SK-N-DZ (cell line): ENCODE measurements around the gene NARS2.

Source experiments
- DNase-seq: peaks from one replicate; pipeline ENCODE4 v3.0.0-alpha.2; 2015; ENCODE audit warnings: low spot score

NARS2 gene

DNA sequence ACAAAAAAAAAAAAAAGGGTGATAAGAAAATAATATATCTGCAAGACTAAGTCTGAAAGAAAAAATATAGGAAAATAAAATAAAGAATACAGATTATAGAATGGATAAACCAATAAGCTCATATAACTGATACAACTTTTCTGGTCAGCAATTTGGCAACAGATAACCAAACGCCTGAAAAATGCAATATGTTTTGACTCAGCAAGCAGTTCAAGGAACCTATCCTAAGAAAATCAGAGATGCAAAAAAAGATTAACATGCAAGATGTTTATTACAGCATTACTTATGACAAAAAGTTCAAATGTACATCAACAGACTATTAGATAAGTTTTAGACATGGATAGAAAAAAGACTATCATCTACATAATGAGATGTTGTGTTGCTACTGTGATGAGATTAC lies 129.9 kb downstream of the NARS2 start:
- DNase-seq, result no peak

DNA sequence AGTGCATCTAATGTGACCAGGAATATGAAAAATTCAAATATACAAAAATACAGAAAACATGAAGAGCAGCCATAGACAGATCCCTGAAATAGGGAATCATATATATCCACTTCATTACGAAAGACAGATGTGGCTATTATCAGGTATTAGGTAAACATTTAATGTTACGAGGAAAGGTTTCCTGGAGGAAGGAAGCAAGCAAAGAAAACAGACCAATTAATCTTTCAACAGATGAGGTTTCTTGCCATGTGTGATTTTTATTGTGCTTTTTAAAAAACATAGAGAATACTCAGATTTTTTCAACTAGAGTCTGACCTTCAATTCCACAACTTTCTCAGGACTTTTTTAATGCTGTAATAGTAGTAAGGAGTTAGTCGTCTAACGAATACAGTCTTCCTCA lies 132.7 kb downstream of the NARS2 start:
- DNase-seq, result no peak

DNA sequence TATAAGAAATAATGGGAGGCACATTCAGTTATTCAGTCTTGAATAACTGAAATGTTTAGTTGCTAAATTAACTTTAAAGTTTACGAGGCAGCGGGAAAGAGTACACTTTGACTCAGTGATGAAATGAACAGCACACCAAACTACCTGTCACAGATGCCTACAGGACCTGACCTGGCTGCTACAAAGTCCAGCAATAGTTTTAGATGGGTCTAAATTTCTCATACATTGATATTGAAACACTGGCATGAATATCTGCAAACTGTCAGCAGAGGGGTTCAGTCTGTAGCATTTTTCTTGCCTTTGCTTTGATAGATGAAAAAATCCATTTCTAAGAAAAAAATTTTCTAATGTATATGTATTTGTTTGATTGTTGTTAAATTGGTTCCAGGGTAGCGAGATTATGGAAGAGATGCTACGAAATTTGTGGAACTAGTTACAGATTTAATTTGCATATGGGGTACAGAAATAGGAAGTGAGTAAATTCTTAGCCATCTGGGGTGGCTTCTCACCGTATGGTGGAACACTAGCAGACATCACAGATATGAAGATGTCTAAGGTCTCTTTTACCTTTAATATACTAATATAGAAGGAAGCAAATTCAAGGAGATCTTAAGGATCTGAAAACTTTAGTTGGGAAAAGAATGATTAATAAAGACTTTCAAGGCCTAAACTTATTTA lies 136.2 kb downstream of the NARS2 start:
- no peak for DNase-seq

DNA sequence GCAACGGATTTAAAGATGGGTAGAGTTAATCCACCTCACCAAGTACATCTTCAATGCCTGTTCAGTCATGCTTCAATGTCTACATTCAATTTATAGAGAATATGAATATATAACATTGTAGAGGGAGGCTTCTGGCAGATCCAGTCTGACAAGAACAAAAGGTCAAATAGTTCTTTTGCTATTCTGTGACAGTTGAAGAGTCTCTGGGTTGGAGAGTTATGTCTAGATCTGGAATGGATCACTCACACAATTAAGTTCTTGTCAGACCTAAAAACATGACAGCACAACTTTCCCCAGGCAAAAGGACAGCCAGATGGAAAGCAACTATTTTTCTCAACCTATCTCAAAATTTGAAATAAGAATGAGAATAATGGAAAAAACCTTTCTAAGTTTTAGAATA lies 141.7 kb downstream of the NARS2 start:
- peak; percentile 91 for DNase-seq

DNA sequence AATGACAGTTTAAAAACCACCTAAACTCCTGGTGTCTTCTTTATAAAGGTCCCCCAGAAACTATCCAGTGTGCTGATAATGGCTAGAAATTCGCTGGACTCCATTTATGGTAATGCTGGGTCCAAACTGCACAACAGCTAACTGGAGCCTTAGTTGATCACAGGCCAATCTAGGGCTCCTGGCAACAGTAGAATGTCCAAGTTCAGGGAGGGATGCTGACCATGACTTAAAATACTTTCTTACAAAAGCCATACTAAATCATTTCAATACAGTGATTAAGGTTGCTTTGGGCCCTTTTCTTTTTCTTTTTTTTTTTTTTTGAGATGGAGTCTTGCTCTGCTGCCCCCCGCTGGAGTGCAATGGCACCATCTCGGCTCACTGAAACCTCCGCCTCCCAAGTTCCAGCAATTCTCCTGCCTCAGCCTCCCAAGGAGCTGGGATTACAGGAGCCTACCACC lies 142.6 kb downstream of the NARS2 start:
- no peak for DNase-seq

DNA sequence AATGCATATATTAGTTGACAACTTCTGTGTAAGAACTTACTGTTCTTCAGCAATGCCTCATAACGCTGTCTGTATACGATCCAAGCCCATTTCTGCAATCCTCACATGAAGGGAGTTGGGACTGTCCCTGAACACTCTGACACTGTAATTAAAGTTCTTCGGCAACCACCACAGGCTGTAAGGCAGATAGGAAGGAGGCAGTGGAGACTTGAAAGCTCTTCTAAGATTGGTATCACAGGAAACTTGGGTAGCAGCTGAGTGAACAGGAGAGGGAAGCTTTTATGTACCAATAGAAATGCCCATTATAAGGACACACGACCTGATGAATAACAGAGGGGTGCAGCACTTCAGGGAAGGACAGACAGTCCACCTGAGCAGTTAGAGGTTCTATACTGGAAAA lies 145.0 kb downstream of the NARS2 start:
- DNase-seq, result no peak

DNA sequence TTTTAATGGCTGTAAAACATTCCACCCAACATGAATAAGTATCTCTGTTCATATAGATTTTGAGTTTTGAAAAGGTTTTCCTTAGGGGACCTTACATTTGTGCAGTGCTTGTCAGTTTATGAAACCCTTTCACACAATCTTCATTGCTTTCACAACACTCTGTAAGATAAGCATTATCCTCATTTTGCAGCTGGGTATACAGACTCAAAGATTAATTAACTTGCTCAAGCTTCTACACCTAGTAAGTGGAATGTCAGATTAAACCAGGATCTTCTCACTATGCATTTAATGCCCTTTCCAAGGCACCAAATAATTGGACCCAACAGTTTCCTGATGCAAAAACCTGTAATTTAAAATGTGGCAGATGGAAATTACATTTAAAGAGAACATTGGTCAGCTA lies 145.5 kb downstream of the NARS2 start:
- no peak for DNase-seq

DNA sequence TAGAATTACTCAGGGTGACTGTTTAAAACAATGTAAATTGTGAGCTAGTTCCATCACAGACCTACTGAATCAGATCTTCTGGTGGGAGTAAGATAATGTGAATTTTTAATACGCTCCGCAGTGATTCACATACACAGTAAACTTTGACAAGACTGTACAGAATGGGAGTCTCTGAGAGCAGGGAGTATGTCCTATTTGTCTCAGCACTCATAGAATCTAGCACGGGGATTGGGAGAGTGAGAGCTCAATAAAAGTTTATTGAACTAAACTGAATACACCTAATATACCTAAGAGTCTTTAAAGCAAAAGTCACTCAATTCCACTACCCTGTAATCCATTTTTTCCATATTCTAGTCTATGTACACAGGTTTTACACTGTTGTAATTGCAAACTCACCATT lies 145.9 kb downstream of the NARS2 start:
- no peak for DNase-seq

DNA sequence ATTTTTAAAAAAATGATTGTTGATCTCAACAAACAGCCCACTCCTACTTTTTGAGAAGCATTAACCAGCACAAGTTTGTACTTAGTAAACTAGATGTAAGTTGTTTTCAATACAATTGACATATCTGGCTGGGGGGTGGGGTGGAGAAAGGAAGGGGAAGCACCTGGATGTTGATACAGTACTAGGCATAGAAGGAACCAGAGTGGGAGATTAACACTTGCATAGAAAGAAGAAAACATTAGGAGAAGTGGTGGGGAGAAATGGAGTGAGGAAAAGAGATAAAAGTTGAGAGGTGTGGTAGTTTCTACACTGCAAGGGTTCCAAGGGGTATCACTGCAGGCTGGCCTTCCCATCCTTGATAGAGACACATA lies 146.4 kb downstream of the NARS2 start:
- DNase-seq, result no peak

DNA sequence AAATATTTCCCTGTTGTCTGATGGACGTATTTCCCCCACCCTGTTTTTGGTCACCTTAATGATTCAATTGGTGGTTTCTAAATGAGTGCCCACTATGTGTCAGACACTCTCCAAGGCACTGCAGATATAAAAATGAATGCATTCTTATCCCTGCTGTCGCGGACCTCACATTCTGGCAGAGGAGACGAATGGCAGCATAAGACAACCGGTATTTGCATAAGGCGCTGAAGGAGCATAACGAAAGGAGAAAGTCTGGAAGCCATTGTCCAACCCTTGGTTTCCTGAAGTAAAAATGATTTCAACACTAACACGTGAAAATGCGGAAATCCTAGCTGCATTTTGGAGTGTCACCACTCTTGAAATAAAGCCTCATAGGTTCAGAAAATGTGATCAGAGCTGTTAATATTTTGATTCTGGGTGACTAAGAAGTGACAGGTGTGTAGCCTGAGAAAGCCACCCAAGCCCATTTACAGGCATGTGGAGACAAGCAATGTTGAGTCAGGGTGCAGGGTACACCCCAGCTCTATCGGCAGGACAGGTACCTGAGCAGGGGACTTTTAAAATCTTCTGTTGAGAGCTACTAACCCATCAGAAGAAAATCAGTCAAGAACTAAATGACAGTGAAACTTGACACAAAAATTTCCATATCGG lies 146.9 kb downstream of the NARS2 start:
- no peak for DNase-seq

DNA sequence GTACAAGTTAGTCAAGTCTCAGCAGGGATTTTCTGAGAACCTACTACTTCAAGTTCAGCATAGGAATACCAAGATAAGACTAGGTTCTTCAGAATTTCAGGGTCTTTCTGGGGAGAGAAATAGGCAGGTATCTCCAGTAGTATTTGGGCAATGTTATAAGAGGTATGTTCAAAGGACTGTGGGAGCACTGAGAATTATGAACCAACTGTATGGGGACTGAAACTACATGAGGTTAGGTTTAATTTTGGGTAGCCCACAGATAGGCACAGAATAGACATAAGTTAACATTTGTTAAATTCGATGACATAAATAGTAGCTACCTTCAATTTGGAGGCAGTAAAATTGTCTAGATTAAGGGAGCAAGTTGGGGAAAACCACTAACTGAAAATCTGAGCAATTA lies 147.8 kb downstream of the NARS2 start:
- DNase-seq, result no peak

DNA sequence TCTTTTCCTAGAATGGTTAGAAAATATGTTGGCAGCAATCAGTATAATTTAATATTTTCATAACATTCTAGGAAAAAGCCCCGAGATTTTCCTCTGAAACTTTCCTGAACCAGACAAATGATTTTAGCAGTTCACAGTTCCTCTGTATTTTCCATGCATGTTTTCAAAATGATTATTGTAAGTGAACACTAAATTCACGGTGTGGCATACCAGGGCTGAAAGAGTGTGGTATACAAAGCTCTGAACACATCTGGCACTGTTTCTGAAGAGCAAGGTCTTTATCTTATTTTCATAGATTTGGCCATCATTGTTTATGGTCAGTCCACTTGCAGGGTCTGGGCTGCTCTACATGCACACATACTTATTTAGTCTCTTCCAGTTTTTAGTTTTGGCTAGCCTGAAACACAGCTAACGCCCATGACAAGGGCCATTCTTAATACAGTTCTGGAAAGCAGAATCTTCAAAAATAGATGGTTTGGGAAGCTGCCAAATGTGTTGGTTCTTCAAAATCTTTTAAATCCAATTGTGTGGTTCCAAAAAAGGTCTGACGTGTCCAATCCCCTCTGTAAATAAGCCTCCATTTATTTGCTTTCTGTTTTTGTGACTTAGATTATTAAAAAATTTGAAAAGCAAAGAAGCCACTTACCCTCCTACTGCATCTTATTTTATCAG lies 149.1 kb downstream of the NARS2 start:
- peak; percentile 59 for DNase-seq

DNA sequence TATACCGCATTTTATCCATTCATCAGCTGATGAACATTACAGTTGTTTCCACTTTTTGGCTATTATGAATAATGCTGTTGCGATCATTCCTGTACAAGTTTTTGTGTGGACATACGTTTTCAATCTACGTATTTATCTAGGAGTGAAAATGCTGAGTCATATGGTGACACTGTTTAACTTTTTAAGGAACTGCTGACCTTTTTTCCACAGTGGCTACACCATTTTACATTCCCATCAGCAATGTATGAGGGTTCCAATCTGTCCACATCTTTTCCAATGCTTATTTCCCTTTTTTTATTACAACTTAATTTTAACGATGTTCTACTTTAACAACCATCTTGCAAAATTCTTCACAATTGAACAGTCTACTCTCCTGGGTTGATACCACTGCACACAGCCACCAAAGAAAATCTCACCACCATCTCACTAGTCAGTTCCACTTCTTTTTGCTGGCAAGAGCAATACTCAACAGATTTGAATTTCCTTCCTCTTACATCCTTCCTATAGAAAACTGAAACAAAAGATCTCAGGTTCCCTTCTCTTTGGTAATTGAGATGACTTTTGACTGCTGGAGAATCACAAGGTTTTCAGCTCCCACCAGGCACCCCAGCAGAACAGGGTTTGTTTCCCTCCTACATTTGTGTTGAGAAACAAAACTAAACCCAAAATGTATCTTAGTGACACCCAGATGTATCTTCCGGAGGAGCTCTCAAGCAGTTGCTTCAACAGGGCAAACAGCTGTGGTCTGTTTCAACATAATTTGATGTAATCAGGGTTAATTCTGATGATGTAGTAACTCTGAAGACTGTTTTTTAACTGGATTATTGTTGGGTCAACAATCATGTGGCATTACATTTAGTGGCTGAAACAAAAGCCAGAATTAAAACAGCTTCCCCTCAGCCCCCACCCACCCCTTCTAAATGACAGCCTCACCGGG lies 150.1 kb downstream of the NARS2 start:
- DNase-seq, result peak; percentile 98

DNA sequence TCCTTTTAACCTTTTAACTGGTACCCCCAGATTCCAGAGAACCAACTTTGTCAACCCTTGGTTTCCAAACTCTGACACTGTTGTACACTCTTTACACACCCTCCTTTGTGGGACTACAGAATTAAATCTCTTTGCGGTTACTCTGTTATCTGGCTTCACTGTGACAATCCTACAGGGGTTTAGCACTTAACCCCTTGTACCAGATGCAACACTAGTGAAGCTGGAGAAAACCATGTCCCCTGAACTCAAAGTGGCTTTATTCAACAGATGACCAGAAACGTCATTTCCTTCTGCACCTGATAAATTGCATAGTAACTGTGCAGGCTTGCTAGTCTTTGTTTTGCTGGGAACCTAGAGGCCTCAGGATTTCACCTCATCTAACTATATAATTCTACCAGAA lies 151.4 kb downstream of the NARS2 start:
- DNase-seq, result no peak

DNA sequence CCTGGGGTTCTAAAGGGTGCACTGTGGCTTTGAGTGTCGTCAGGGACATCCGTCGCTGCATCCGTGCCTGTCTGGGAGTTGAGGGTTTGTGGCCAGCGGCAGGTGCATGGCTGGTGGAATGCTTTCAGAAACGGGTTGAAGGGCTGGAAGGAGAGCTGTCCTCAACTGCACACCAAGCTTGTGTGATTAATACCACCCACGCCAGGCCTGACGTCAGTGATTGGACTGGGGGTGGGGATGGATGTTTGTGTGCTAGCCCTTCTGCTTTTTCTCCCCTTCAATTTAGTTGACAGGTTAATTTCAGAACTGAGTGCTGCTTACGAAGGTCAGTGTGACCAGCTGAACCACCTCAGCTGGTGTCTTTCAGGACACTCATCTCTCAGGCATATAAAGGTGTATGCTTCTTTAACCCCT lies 153.9 kb downstream of the NARS2 start:
- peak; percentile 100 for DNase-seq

DNA sequence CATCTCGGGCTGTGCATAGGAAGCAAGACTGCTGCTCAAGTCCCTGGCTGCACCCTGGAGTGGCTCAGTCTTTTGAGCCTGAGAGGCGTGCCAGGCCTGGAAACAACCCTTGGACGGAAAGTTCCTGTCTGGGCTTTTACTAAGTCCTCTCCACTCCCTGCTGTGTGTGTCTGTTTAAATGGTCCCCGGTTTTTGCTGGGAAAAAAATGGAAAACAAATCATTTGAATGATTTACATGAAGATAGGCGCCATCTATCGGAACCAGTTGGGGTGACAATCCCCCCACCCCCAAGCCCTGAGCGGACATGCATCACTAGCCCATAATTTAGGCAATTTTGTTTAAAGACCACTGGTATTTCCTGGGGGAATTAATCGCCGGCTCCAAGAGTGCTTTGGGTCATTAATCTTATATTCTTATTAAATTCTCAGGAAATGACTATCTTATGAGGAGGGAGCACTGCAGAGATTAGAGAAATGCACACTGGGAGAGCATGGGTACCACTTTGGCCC lies 154.4 kb downstream of the NARS2 start:
- DNase-seq, result peak; percentile 91

DNA sequence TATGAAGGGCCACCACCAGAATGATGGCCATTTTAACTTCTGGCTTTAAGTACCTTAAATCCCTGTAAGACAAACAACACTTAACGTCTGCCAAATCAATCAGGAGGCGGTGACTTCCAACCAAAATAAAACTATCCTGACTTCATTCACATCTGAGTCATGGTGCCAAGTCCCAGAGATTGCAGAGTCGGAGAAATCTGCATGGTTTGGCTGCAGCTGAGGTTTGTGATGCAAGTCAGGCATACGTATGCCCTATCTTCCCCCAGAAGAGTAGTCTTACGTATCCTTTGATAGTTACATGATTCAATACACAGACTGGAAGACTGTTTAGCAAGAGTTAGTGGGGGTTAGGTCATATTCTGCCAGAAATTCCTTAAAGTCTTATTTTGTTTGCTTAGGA lies 155.3 kb downstream of the NARS2 start:
- no peak for DNase-seq

DNA sequence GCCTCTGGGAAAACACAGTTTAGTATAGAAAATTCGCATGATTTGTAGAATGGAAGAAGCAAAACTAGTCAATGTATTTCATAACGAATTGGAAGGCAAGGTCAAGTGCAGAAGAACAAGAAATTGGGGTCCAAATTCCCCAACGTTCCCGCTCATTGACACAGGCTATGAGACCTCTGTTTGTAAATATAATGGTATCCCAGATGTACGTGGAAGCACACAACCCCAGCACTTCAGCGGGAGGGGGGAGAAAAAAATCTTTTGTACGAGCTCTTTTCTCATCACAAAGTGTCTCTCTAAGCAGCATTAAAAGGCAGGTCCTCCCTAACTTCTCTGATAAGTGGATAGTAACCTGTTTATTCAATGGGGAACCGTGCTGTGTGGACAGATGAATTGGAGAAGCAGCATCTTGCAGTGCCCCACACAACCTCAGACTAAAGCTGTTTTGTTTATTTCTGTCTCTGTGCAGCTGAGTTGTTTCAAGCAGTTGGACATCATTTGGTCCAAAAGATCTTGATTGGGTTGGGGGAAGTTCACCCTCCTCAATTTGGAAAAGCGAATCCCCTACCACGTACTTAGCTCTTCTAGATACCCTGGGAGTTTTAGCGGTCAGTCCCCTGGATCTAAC lies 156.0 kb downstream of the NARS2 start:
- DNase-seq, result no peak

DNA sequence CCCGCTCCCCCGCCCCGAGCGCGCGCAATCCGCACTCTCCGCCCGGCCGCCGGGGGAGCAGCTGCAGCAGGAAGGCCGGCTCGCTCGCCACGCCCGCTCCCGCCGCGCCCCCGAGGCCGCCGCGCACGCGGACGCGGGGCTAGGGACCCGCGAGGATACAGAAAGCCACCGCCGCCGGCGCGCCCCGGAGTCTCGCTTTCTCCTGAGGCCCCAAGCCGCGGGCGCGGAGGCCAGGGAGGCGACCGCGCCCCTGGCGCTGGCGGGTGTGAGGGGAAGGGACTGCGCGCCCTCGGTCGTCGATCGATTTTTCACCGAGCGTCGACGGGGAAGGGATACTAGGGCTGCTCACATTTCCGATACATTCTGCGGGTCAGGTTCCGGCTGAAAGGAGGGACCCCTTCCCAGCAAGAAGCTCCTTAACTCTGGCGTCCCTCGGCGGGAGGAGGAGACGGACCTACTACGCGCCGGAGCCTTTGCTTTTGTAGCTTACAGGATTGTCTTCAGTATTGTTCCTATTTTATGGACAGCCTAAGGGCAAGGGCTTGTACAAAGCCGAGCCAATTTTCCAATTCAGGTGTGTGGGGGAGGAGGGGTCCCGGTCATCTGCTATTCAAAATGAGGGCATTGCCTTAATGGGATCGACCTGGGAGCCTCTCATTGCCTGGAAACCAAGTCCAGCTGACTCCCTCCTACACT lies 156.6 kb downstream of the NARS2 start:
- DNase-seq, result peak; percentile 89

DNA sequence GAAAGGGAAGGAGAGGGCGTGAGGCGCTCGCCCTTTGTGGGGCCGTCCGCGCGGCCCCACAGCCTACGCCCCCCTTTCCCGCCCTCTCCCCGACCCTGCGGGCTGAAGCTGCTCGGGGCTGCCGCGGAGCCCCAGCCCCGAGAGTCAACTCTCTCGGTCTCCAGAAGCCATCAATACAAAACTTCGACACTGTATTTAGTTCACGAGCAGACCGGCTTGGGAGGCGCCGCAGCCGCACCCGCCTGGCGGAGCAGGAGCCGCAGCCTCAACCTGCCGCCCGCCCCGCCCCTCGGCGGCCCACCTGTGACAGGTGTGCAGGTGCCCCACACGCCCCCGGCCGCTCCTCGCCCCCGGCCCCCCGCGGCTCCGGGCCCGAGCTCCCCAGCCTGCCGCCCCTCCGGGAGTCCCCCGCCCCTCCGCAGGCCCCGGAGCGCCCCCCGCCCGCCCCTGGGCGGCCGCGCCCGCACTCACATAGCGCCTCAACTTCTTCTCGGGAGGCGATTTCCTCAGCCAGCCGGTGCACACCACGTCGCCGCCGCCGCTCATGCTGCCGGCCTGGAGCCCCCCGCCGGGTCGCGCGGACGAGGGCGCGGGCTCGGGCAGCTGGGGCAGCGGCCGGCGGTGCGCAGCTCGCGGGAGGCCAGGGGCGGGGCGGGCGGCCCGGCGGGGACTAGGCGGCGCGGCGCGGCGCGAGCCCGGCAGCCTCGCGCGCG lies 157.3 kb downstream of the NARS2 start, which contains the start of gene GAB2:
GAB2 (minus strand) TSS at position 646 of the 713 bp plus-strand sequence; CDS start at position 546, 100 bp downstream.
- no peak for DNase-seq
